Endodermal cell (in vitro differentiated cells): ENCODE measurements around the gene PDE7B. TPM values are rescaled to one million over a fixed set of nuclear protein-coding genes. Genes with fewer than 3 reads are reported as not detected.

Experiments
- DNase-seq: peaks from one replicate; pipeline ENCODE4 v3.0.0-alpha.2; 2017
- H3K27ac ChIP-seq: 2 replicates; pipeline ENCODE4 v1.5.1; 2013; ENCODE audit warnings: mild to moderate bottlenecking, low read depth, low read length, moderate library complexity
- H3K27me3 ChIP-seq: 2 replicates; pipeline ENCODE4 v1.6.1; 2013; ENCODE audit warnings: mild to moderate bottlenecking, low read length, moderate library complexity; ENCODE audit not compliant: insufficient read depth, control insufficient read depth, poor library complexity, severe bottlenecking
- H3K36me3 ChIP-seq: 2 replicates; pipeline ENCODE4 v1.7.0; 2013; ENCODE audit warnings: mild to moderate bottlenecking, low read length, moderate library complexity; ENCODE audit not compliant: control insufficient read depth, insufficient read depth
- H3K4me1 ChIP-seq: one replicate; pipeline ENCODE4 v1.7.0; 2013; ENCODE audit warnings: low read length; ENCODE audit not compliant: control insufficient read depth, insufficient read depth
- H3K4me3 ChIP-seq: 2 replicates; pipeline ENCODE4 v1.5.1; 2013; ENCODE audit warnings: mild to moderate bottlenecking, low read length, moderate library complexity
- H3K9ac ChIP-seq: 2 replicates; pipeline ENCODE4 v1.6.1; 2013; ENCODE audit warnings: mild to moderate bottlenecking, low read length, moderate library complexity; ENCODE audit not compliant: poor library complexity, severe bottlenecking; ENCODE audit errors: extremely low read depth
- H3K9me3 ChIP-seq: 2 replicates; pipeline ENCODE4 v1.6.1; 2013; ENCODE audit warnings: mild to moderate bottlenecking, low read length, moderate library complexity; ENCODE audit not compliant: control insufficient read depth
- H3K27ac Mint-ChIP-seq: 2 replicates; pipeline ENCODE4 v1.8.0; 2020; ENCODE audit warnings: mixed read lengths
- H3K27me3 Mint-ChIP-seq: 2 replicates; pipeline ENCODE4 v1.8.0; 2021; ENCODE audit warnings: mild to moderate bottlenecking, mixed read lengths; ENCODE audit not compliant: insufficient read depth
- H3K36me3 Mint-ChIP-seq: 2 replicates; pipeline ENCODE4 v1.8.0; 2020; ENCODE audit warnings: low read depth, mixed read lengths
- H3K4me1 Mint-ChIP-seq: 2 replicates; pipeline ENCODE4 v1.8.0; 2020; ENCODE audit warnings: mixed read lengths
- H3K4me3 Mint-ChIP-seq: 2 replicates; pipeline ENCODE4 v1.8.0; 2020; ENCODE audit warnings: mild to moderate bottlenecking, moderate library complexity, mixed read lengths
- H3K9me3 Mint-ChIP-seq: 2 replicates; pipeline ENCODE4 v1.8.0; 2020; ENCODE audit warnings: mild to moderate bottlenecking, mixed read lengths
- WGBS, 2 experiments: methylation state at CpG; one replicate each; pipeline versions ENCODE4 v1.1.5 to v1.1.7; 2013; ENCODE audit warnings: missing lambda C conversion rate in 2 of 2, mixed read lengths in 1 of 2; ENCODE audit not compliant: insufficient coverage in 1 of 2, insufficient read length in 1 of 2; 5-methylcytosine and 5-hydroxymethylcytosine counted together
- total RNA-seq, 2 donors: library from RNA; stranded (reverse); fragmentation: NEBNext Ultra II Directional in 1 of 2; extraction: Animal tissue kit (Norgen Biotek cat#: 25700) in 1 of 2; gene quantifications; 2 replicates in 1 of 2; 3 replicates in 1 of 2; pipeline ENCODE4 v1.2.1, GENCODE V29; 2021
- TF ChIP-seq, protein P1 (sequence below): fragments of 200-600 bp; sonication (generic); conservative IDR thresholded peaks from 2 replicates; pipeline ENCODE4 v1.5.0; 2021; ENCODE audit warnings: antibody characterized with exemption, mild to moderate bottlenecking

Gene PDE7B
- total RNA-seq, 2 donors from 2014 or later: 0.26 TPM; not detected in 1

DNA sequence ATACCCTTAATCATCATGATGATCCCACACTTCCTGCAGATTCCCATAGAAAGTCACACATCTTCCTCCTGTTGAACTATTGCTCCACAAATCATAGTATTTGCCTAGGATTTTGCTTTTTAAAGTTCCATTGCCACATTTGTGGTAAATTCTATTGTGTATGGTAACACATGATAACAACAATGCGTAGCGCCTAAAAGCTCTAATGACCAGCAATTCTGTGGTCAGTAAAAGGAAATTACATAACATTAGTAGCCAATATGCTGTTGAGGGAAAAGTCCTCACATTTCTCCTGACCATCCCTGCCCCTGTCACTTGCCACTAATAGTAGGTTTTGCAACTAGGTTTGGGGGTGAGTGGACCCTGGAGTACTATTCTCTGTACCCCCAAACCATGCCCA is 31.8 kb upstream of the PDE7B start:
- no peak for DNase-seq
- Histone ChIP-seq H3K9ac (no peak overlapping the region), H3K9me3 (no peaks in the 10 kb centered on the region), H3K4me1 (no peaks in the 10 kb centered on the region), H3K4me3 (no peak overlapping the region), H3K27ac (no peak overlapping the region), H3K36me3 (no peaks in the 10 kb centered on the region), H3K27me3 (no peaks in the 10 kb centered on the region)
- WGBS, 2 experiments: 95 to 100% methylated on average over 1 to 2 of the region's 2 CpGs
- TF ChIP-seq, protein P1, sequence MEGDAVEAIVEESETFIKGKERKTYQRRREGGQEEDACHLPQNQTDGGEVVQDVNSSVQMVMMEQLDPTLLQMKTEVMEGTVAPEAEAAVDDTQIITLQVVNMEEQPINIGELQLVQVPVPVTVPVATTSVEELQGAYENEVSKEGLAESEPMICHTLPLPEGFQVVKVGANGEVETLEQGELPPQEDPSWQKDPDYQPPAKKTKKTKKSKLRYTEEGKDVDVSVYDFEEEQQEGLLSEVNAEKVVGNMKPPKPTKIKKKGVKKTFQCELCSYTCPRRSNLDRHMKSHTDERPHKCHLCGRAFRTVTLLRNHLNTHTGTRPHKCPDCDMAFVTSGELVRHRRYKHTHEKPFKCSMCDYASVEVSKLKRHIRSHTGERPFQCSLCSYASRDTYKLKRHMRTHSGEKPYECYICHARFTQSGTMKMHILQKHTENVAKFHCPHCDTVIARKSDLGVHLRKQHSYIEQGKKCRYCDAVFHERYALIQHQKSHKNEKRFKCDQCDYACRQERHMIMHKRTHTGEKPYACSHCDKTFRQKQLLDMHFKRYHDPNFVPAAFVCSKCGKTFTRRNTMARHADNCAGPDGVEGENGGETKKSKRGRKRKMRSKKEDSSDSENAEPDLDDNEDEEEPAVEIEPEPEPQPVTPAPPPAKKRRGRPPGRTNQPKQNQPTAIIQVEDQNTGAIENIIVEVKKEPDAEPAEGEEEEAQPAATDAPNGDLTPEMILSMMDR: no peak
- Mint-ChIP-seq H3K36me3 (no peaks in the 10 kb centered on the region), H3K27ac (no peak overlapping the region), H3K4me1 (peaks cover 12% of the 10 kb centered on the region), H3K27me3 (no peaks in the 10 kb centered on the region), H3K9me3 (no peaks in the 10 kb centered on the region), H3K4me3 (no peak overlapping the region)

DNA sequence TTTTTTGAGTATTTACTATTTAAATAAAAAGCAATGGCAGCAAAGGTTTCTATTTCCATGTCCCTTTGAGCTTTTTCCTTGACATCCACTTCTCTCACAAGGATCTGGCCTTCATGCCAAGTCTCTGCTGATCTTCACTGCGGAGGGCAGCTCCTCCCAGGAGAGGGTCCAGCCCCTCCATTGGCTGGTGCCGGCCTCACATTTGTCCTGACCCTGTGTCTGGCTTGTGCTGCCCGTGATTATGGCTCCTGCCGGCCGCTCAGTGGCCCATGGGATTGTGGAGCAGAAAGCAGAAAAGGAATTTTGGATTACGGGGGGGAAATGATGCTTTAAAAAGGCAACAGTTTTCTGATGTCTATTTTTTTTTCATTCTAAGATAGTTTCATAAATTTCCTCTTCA is 31.2 kb upstream of the PDE7B start:
- no peak overlapping the region for H3K27ac ChIP-seq
- H3K4me3 ChIP-seq: no peak overlapping the region
- Mint-ChIP-seq H3K27me3 (no peaks in the 10 kb centered on the region), H3K4me3 (no peak overlapping the region), H3K27ac (no peak overlapping the region), H3K36me3 (no peaks in the 10 kb centered on the region), H3K4me1 (peaks cover 6% of the 10 kb centered on the region), H3K9me3 (no peaks in the 10 kb centered on the region)
- H3K9ac ChIP-seq: no peak overlapping the region
- no peaks in the 10 kb centered on the region for H3K36me3 ChIP-seq
- TF ChIP-seq, protein P1: no peak
- 93% methylated on average over 6 of the region's 6 CpGs; no CpG with 5 or more reads in 1 of the 2 experiments for WGBS, 2 experiments
- H3K27me3 ChIP-seq: no peaks in the 10 kb centered on the region
- no peaks in the 10 kb centered on the region for H3K4me1 ChIP-seq
- H3K9me3 ChIP-seq: no peaks in the 10 kb centered on the region
- no peak for DNase-seq

DNA sequence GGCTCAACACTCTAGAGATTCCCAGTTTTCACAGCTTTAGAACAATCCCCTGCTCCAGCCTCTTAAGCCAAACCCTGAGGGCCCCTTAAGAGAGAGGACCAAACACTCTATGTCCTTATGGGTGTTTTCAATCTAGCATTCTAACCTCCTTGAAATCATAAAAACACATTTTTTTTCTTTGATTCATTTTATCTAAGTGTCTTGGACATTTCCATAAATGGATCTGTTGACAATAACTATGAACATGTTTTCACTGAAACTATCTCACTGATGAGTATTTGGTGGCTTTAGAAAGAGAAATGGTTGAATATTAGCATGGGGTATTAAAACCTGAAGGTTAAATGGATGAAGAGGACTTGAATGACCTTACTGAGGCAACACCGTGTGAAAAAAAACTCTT is 27.6 kb upstream of the PDE7B start:
- DNase-seq: no peak
- H3K9me3 ChIP-seq: no peaks in the 10 kb centered on the region
- no peak overlapping the region for H3K27ac ChIP-seq
- Mint-ChIP-seq H3K4me1 (peaks cover 6% of the 10 kb centered on the region), H3K4me3 (no peak overlapping the region), H3K9me3 (no peaks in the 10 kb centered on the region), H3K27me3 (no peaks in the 10 kb centered on the region), H3K27ac (no peak overlapping the region), H3K36me3 (no peaks in the 10 kb centered on the region)
- no peaks in the 10 kb centered on the region for H3K4me1 ChIP-seq
- WGBS, 2 experiments: 100% methylated on average over 1 of the region's 1 CpG; no CpG with 5 or more reads in 1 of the 2 experiments
- H3K27me3 ChIP-seq: no peaks in the 10 kb centered on the region
- H3K9ac ChIP-seq: no peak overlapping the region
- TF ChIP-seq, protein P1: no peak
- H3K36me3 ChIP-seq: no peaks in the 10 kb centered on the region
- no peak overlapping the region for H3K4me3 ChIP-seq
